ENCODE results near the gene PAPLN.

The PAPLN gene

DNA sequence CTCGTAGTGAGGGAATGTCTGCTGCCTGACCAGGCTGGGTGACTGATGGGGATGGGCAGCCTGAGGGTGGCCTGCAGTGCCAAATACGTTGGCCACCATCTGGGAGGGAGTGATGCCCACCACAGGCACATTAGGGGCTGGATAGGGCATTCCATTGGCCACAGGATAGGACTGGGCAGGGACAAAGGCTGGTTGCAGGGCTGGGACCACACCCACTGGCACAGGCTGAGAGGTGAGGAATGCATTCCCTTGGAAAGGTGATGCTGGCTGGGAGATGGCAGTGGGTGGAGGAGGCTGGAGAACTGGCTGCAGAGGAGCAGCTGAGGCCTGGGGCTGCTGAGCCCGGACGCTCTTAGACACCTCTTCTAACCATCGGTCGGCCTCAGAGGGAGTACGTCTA lies 39.5 kb downstream of the PAPLN start:
- TF ChIP-seq, protein P1, sequence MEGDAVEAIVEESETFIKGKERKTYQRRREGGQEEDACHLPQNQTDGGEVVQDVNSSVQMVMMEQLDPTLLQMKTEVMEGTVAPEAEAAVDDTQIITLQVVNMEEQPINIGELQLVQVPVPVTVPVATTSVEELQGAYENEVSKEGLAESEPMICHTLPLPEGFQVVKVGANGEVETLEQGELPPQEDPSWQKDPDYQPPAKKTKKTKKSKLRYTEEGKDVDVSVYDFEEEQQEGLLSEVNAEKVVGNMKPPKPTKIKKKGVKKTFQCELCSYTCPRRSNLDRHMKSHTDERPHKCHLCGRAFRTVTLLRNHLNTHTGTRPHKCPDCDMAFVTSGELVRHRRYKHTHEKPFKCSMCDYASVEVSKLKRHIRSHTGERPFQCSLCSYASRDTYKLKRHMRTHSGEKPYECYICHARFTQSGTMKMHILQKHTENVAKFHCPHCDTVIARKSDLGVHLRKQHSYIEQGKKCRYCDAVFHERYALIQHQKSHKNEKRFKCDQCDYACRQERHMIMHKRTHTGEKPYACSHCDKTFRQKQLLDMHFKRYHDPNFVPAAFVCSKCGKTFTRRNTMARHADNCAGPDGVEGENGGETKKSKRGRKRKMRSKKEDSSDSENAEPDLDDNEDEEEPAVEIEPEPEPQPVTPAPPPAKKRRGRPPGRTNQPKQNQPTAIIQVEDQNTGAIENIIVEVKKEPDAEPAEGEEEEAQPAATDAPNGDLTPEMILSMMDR (conservative IDR thresholded peaks at IDR 0.05): no peak
- no peak for TF ChIP-seq ZFX (IDR thresholded peaks at IDR 0.05)
- H3K27ac ChIP-seq: no peak overlapping the region

DNA sequence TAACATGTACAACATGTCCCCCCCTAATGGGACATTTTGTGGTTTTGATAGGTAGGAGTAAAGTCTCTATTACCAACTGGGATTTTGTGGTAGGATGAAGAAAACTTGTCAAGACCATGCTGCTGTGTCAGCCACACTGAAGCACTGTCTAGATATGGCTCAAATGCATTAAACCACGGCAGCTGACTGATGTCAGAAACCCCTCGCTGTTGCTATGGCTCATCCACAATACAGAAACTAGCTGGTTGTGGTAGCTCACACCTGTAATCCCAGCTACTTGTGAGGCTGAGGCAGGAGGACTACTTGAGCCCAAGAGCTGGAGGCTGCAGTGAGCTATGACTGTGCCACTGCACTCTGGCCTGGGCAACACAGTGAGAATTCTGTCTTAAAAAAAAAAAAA lies 40.1 kb downstream of the PAPLN start:
- H3K27ac ChIP-seq: no peak overlapping the region
- TF ChIP-seq, protein P1 (conservative IDR thresholded peaks at IDR 0.05): no peak
- no peak for TF ChIP-seq ZFX (IDR thresholded peaks at IDR 0.05)

DNA sequence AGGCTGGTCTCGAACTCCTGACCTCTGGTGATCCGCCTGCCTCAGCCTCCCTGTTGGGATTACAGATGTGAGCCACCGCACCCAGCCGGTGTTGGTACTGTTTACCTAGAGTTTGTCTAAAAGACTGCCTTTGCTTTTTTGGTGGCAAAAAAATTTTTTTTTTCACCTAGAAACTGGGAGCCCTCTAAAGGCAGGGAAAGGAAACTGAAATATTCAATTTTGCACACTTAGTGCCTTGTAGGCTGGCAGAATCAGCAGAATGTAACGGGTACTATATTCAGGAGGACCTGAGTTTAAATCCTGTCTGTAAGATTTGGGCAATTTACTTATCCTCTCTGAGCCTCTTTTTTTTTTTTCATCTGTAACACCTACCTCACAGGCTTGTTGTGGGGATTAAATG lies 43.6 kb downstream of the PAPLN start:
- no peak for TF ChIP-seq ZFX (IDR thresholded peaks at IDR 0.05)
- TF ChIP-seq, protein P1 (conservative IDR thresholded peaks at IDR 0.05): no peak
- no peak overlapping the region for H3K27ac ChIP-seq

DNA sequence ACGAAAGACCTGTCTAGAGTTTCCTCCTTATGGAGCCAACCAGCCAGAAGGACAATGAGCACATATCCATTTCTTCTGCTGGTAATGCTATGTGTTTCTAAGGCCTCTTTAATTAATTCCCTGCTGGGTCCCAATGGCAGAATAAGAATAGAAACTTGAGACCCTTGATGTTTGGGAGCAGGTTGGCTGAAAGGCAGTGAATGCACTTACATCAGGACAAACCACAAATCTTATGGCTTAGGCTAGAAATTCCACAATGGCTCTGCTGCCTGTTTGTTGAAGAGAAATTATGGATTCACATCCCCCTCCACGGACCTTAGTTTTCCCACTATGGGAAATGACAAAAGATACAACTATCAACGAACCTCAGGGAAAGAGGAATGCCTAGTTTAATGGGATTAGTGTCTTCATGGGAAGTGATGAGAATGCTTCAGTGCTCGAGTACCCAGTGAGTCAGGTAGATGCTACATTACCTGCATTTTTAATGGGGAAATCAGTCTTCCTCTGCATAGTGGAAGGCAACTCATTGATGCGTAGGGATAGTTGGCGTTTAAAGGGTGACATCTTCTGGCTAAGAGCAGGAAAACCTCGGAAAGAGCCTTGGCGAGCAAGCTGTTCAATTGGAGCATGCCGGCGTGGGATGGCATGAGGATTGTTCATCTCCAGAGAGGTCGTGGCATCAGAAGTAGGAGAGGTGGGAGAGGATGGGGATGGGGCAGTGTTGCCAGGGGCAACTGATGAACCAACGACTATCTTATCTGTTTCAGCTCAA lies 46.5 kb downstream of the PAPLN start:
- H3K27ac ChIP-seq: no peak overlapping the region
- TF ChIP-seq ZFX (IDR thresholded peaks at IDR 0.05): no peak
- TF ChIP-seq, protein P1 (conservative IDR thresholded peaks at IDR 0.05): no peak; the same call in none of the 2 replicates

DNA sequence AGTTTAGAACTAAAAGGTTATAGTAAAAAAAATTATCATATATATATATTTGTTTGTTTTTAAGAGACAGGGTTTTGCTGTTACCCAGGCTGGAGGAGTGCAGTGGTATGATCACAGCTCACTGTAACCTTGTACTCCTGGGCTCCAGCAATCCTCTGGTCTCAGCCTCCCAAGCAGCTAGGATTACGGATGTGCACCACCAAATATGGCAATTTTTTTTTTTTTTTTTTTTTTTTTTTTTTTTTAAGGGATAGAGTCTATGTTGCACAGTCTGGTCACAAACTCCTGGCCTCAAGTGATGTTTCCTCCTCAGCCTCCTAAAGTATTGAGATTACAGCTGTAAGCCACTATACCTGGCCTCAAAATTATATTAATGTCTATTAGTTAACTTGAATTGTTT lies 48.7 kb downstream of the PAPLN start:
- H3K27ac ChIP-seq: no peak overlapping the region
- TF ChIP-seq, protein P1 (conservative IDR thresholded peaks at IDR 0.05): no peak
- no peak for TF ChIP-seq ZFX (IDR thresholded peaks at IDR 0.05)

DNA sequence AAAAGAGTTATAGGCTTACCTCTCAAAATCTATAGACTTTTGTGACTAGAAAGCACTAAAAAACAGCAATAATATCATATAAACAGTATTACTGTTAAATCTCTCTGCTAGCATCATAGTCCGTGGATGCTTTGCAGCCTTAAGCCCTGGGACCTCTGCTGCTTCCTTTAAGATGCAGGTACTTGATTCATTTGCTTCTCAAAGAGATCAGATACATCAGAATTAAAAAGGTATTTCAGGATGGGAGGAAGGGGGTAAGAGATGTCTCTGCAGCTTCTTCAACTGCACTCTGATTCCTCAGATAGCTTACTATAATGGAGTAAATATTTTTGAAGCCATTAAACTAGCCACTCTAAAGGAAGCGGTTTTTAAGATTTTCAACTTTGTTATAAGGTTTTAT lies 49.3 kb downstream of the PAPLN start:
- H3K27ac ChIP-seq: no peak overlapping the region
- TF ChIP-seq ZFX (IDR thresholded peaks at IDR 0.05): no peak
- TF ChIP-seq, protein P1 (conservative IDR thresholded peaks at IDR 0.05): no peak

DNA sequence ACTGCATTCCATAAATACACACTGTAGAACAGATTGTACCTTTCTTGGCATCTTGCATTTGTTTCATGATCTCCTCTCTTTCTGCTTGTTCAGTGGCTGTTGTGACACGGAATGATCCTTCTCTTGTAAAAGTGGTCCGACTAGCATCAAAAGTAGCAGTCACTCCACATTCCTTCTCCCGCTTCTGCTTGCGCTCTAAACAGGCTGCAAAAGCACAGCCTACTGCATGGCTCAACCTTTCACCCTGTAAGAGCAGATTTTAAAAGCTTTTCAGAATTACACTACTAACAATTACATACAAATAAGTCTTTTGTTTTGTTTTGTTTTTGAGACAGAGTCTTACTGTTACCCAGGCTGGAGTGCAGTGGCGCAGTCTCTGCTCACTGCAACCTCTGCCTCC lies 49.8 kb downstream of the PAPLN start:
- H3K27ac ChIP-seq: peak overlapping the region; percentile 9; the same call in 1 of the 2 replicates
- no peak for TF ChIP-seq ZFX (IDR thresholded peaks at IDR 0.05)
- TF ChIP-seq, protein P1 (conservative IDR thresholded peaks at IDR 0.05): no peak

All from C4-2B (cell line).